ENCODE data around the gene RNF121.
"Not testable (repeated sequence)": the region's sequence is repeated elsewhere in the genome, so short reads cannot be mapped to it uniquely, and the experiment has no call there.

DNA sequence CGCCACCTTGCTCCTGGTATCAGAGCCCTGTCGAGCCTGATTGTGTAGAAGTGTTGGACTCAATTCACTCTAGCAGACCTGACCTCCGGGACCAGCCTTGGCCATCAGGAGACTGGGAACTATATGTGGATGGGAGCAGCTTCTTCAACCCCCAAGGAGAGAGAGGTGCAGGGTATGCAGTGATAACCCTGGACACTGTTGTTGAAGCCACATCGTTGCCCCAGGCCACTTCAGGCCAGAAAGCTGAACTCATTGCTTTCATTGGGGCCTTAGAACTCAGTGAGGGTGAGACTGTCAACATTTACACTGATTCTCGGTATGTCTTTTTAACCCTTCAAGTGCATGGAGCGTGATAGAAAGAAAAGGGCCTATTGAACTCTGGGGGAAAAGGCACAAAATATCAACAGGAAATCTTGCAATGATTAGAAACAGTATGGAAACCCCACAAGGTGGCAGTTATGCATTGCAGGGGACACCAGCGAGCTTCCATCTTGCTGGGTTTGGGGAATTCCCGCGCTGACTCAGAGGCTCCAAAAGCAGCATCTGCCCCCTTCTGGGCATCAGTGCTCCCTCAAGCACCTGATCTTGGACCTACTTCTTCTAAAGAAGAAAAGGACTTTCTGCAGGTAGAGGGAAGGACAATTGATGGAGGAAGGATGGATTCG lies 17.4 kb upstream of the RNF121 start:
- TF ChIP-seq, protein P1, sequence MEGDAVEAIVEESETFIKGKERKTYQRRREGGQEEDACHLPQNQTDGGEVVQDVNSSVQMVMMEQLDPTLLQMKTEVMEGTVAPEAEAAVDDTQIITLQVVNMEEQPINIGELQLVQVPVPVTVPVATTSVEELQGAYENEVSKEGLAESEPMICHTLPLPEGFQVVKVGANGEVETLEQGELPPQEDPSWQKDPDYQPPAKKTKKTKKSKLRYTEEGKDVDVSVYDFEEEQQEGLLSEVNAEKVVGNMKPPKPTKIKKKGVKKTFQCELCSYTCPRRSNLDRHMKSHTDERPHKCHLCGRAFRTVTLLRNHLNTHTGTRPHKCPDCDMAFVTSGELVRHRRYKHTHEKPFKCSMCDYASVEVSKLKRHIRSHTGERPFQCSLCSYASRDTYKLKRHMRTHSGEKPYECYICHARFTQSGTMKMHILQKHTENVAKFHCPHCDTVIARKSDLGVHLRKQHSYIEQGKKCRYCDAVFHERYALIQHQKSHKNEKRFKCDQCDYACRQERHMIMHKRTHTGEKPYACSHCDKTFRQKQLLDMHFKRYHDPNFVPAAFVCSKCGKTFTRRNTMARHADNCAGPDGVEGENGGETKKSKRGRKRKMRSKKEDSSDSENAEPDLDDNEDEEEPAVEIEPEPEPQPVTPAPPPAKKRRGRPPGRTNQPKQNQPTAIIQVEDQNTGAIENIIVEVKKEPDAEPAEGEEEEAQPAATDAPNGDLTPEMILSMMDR (conservative IDR thresholded peaks at IDR 0.05; ENCODE audit: low read depth, low read length) = 0 out of 2 replicates have a peak, but pooled peaks have one; percentile 7
- TF ChIP-seq CEBPB (IDR thresholded peaks at IDR 0.05; ENCODE audit: low read depth, low read length); MAFK (IDR thresholded peaks at IDR 0.05; ENCODE audit: low read depth, low read length); MXI1 (IDR thresholded peaks at IDR 0.05; ENCODE audit: borderline replicate concordance, low read depth, low read length); RAD21 (IDR thresholded peaks at IDR 0.05; ENCODE audit: low read length): not testable (repeated sequence)
- TF ChIP-seq, protein P2, sequence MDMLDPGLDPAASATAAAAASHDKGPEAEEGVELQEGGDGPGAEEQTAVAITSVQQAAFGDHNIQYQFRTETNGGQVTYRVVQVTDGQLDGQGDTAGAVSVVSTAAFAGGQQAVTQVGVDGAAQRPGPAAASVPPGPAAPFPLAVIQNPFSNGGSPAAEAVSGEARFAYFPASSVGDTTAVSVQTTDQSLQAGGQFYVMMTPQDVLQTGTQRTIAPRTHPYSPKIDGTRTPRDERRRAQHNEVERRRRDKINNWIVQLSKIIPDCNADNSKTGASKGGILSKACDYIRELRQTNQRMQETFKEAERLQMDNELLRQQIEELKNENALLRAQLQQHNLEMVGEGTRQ (IDR thresholded peaks at IDR 0.05; ENCODE audit: low read depth, low read length) = not testable (repeated sequence)
